ENCODE results near the gene PCK2.

Gene PCK2

DNA sequence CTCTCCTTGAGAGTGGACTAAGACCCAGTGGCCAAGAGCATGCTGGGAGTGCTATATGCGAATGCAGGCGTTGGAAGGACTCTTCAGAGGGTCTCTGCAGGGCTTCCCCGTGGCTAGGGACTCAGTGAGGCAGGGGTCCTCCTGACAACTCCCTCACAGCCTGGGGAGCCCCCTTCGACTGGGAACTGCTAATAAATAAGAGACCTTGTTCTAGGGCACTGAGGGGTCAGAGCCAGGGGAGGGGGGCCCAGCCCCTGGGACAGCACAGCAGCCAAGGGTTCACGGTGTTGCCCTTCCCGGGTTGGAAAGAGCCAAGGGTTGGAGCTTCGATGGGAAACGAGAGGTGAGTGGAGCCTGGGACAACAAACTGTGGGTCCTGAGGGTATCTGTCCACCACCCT, 28.7 kb upstream of the PCK2 start:
- TF ChIP-seq, protein P1, sequence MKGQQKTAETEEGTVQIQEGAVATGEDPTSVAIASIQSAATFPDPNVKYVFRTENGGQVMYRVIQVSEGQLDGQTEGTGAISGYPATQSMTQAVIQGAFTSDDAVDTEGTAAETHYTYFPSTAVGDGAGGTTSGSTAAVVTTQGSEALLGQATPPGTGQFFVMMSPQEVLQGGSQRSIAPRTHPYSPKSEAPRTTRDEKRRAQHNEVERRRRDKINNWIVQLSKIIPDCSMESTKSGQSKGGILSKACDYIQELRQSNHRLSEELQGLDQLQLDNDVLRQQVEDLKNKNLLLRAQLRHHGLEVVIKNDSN (IDR thresholded peaks at IDR 0.05), result no peak
- TF ChIP-seq NFIC (IDR thresholded peaks at IDR 0.05) (no peak), TCF12 (IDR thresholded peaks at IDR 0.05; ENCODE audit: low read depth) (no peak), RAD21 (IDR thresholded peaks at IDR 0.05; ENCODE audit: low read depth) (no peak), TAF1 (IDR thresholded peaks at IDR 0.05; ENCODE audit: low read depth) (no peak), ZBTB7A (IDR thresholded peaks at IDR 0.05; ENCODE audit: low read depth) (no peak), CREB1 (IDR thresholded peaks at IDR 0.05; ENCODE audit: low read depth) (no peak), TEAD4 (IDR thresholded peaks at IDR 0.05) (no peak), EP300 (IDR thresholded peaks at IDR 0.05; ENCODE audit: borderline replicate concordance) (no peak), YY1 (IDR thresholded peaks at IDR 0.05; ENCODE audit: low read depth) (no peak), CEBPB (IDR thresholded peaks at IDR 0.05) (no peak), FOXM1 (IDR thresholded peaks at IDR 0.05; ENCODE audit: borderline replicate concordance, low read depth) (no peak), EGR1 (IDR thresholded peaks at IDR 0.05) (no peak)
- TF ChIP-seq, protein P2, sequence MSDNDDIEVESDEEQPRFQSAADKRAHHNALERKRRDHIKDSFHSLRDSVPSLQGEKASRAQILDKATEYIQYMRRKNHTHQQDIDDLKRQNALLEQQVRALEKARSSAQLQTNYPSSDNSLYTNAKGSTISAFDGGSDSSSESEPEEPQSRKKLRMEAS (IDR thresholded peaks at IDR 0.05), result no peak
- TF ChIP-seq, protein P3, sequence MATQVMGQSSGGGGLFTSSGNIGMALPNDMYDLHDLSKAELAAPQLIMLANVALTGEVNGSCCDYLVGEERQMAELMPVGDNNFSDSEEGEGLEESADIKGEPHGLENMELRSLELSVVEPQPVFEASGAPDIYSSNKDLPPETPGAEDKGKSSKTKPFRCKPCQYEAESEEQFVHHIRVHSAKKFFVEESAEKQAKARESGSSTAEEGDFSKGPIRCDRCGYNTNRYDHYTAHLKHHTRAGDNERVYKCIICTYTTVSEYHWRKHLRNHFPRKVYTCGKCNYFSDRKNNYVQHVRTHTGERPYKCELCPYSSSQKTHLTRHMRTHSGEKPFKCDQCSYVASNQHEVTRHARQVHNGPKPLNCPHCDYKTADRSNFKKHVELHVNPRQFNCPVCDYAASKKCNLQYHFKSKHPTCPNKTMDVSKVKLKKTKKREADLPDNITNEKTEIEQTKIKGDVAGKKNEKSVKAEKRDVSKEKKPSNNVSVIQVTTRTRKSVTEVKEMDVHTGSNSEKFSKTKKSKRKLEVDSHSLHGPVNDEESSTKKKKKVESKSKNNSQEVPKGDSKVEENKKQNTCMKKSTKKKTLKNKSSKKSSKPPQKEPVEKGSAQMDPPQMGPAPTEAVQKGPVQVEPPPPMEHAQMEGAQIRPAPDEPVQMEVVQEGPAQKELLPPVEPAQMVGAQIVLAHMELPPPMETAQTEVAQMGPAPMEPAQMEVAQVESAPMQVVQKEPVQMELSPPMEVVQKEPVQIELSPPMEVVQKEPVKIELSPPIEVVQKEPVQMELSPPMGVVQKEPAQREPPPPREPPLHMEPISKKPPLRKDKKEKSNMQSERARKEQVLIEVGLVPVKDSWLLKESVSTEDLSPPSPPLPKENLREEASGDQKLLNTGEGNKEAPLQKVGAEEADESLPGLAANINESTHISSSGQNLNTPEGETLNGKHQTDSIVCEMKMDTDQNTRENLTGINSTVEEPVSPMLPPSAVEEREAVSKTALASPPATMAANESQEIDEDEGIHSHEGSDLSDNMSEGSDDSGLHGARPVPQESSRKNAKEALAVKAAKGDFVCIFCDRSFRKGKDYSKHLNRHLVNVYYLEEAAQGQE (IDR thresholded peaks at IDR 0.05; ENCODE audit: low read depth), result no peak

DNA sequence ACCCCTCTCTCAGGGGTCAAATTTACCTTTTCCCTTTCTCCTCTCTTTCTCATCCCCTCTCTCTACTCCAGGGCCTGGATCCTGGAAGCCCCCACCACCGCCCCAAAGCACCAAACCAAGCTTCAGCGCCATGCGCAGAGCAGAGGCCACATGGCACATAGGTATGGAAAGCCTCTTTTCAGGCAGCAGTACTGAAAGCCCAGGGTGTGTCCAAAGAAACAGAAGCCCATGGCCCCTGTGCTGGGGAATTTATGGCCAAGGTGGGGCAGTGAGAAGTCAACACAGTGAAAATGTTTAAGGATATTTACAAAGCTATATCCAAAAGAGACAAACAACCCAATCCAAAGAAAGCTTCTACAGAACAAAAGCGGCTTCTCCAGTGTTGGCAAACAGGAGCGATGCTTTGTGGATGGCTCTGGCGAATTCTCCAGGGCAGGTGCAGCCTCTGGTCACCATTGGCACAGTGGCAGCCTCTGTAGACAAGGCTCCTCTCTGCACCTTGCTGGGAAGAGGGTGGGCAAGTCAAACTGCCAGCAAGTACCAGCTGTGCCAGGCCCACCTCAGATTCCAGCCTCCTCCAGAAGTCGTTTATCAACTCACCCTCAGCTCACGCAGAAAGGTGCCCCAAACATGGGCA, 27.5 kb upstream of the PCK2 start:
- TF ChIP-seq FOXM1 (IDR thresholded peaks at IDR 0.05; ENCODE audit: borderline replicate concordance, low read depth) (no peak), NFIC (IDR thresholded peaks at IDR 0.05) (no peak), TAF1 (IDR thresholded peaks at IDR 0.05; ENCODE audit: low read depth) (no peak), CEBPB (IDR thresholded peaks at IDR 0.05) (no peak), CREB1 (IDR thresholded peaks at IDR 0.05; ENCODE audit: low read depth) (no peak), TEAD4 (IDR thresholded peaks at IDR 0.05) (no peak), TCF12 (IDR thresholded peaks at IDR 0.05; ENCODE audit: low read depth) (no peak), EP300 (IDR thresholded peaks at IDR 0.05; ENCODE audit: borderline replicate concordance) (no peak), RAD21 (IDR thresholded peaks at IDR 0.05; ENCODE audit: low read depth) (no peak), ZBTB7A (IDR thresholded peaks at IDR 0.05; ENCODE audit: low read depth) (no peak), YY1 (IDR thresholded peaks at IDR 0.05; ENCODE audit: low read depth) (no peak), EGR1 (IDR thresholded peaks at IDR 0.05) (no peak)
- TF ChIP-seq, protein P1 (IDR thresholded peaks at IDR 0.05), result no peak
- TF ChIP-seq, protein P2 (IDR thresholded peaks at IDR 0.05), result no peak
- TF ChIP-seq, protein P3 (IDR thresholded peaks at IDR 0.05; ENCODE audit: low read depth), result no peak

DNA sequence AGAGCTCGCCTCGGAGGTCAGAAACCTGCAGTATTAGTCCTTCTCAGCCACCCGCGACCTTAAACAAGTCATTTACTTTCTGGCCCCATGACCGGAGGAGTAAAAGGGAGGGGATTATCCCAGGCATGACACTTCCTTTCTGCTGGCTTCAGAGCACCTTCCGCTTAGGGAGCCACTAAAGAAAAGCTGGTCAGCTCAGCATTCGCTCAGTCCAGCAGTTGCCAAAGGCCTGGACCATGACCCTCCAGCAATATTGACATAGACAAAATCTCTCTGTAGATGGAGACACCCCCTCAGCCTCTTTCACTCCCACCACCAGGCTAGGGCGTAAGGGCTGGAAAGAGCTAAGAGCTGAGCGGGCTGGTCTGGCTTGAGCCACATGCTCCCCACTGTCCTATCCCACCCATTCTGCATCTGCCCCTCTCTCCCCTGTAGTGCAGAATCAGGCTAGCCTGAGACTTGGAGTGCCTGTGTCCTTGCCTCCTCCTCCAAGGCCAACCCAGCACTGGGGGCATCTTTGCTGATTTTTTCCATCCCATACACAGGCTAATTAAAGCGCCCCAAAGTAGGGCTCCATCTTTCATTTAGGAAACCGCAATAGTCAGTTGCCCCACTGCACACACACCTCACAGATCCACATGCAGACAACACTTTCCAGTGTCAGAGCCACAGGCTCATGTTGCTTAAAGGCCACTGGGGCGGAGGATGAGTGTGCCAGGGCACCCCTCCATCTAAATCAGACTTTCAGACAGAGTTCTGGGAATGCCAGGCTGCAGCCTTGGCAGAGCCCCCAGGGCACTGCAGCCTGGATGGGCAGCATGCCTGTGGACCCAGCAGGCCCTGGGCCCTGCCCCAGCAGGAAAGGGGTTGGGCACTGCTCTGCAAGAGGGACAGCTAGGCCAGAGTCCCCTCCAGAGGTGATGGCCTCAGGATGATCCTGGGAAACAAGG, 26.7 kb upstream of the PCK2 start:
- TF ChIP-seq FOXM1 (IDR thresholded peaks at IDR 0.05; ENCODE audit: borderline replicate concordance, low read depth) (no peak), EP300 (IDR thresholded peaks at IDR 0.05; ENCODE audit: borderline replicate concordance) (no peak), ZBTB7A (IDR thresholded peaks at IDR 0.05; ENCODE audit: low read depth) (no peak), TEAD4 (IDR thresholded peaks at IDR 0.05) (no peak), EGR1 (IDR thresholded peaks at IDR 0.05) (no peak), CEBPB (IDR thresholded peaks at IDR 0.05) (no peak), YY1 (IDR thresholded peaks at IDR 0.05; ENCODE audit: low read depth) (no peak), RAD21 (IDR thresholded peaks at IDR 0.05; ENCODE audit: low read depth) (no peak), NFIC (IDR thresholded peaks at IDR 0.05) (no peak), CREB1 (IDR thresholded peaks at IDR 0.05; ENCODE audit: low read depth) (no peak), TAF1 (IDR thresholded peaks at IDR 0.05; ENCODE audit: low read depth) (no peak), TCF12 (IDR thresholded peaks at IDR 0.05; ENCODE audit: low read depth) (no peak)
- TF ChIP-seq, protein P2 (IDR thresholded peaks at IDR 0.05), result no peak
- TF ChIP-seq, protein P3 (IDR thresholded peaks at IDR 0.05; ENCODE audit: low read depth), result no peak
- TF ChIP-seq, protein P1 (IDR thresholded peaks at IDR 0.05), result no peak
